NCI-H146 (cell line): ENCODE data around the gene DIPK1C.

Experiments used
- DNase-seq: peaks from one replicate; lab custom pipeline; 2025; lab: John Stamatoyannopoulos, UW

DIPK1C gene

DNA sequence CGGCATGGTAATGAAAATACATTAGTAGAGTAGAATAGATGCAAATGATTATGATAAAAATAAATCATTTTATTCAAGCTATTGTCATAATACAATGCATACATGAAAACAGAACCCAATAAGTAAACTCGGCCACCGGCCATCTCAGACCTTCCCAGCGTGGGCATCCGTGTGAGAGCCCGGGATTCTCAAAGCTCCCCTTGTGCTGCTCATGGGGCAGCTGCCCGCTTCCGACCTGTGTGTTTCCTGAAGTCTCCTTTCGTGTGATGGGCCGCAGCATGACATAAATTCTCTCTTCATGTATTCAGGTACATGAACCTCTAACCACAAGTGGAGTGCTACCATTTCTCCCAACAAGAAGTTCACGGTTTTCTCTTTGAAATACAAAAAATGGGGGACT, 25.6 kb upstream of the DIPK1C start:
- no peak for DNase-seq

DNA sequence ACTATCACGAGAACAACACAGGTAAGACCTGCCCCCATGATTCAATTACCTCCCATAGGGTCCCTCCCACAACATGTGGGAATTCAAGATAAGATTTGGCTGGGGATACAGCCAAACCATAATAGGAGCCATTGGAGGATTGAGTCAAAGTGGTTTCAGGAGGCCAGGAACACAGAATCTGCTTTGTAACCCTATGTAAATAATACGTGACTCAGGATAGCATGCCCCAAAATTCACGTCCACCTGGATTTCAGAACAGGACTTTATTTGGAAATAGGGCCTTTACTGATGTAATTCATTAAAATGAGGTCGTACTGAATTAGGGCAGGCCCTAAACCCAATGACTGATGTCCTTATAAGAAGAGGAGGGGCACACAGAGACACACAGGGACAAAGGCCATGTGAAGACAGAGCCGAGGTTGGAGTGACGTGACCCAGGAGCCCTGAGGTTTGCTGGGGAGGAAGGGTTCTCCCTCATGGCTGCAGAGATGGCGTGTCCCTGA, 23.1 kb upstream of the DIPK1C start:
- no peak for DNase-seq

DNA sequence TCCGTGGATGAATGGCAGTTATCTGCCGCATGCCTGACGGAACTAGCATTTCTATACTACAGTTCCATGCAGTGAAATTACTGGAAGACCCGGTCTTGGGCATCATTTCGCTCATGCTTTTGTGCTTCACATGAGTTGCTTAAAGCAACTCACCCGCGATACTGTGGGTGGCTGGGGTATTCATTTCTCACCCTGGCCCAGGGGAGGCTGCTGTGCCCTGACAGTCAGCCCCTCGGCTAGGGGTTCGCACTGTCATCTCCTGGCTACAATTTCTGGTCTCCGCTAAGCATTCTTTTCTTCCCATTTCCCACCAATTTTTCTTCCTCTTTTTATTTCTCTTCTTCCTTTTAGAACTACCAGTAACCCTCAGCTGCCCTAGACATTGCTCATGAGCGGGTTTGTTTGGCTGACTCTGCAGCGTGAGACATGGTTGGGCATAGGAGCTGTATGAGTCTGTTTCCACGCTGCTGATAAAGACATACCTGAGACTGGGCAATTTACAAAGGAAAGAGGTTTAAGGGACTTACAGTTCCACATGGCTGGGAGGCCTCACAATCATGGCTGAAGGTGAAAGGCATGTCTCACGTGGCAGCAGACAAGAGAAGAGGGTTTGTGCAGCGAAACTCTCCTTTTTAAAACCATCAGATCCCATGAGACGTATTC, 22.5 kb upstream of the DIPK1C start:
- no peak for DNase-seq

DNA sequence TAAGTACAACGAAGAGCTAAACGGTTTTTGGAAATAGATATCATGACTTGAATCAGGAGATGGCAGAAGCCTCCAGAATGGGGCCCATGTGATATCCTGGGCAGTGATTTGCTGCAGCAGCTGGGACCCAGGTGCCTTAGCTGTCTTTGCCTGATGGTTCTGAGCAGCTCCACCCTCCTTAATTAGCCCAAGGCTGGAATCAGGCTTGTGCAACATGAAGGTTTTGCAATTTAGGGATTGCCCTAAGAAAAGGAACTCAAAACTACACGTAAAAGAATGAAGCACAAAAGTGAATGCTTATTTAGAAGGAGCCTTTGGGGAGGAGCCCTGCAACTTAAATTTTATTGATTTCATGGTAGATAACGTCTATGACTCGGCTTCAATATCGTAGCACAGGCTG, 21.8 kb upstream of the DIPK1C start:
- DNase-seq: no peak

DNA sequence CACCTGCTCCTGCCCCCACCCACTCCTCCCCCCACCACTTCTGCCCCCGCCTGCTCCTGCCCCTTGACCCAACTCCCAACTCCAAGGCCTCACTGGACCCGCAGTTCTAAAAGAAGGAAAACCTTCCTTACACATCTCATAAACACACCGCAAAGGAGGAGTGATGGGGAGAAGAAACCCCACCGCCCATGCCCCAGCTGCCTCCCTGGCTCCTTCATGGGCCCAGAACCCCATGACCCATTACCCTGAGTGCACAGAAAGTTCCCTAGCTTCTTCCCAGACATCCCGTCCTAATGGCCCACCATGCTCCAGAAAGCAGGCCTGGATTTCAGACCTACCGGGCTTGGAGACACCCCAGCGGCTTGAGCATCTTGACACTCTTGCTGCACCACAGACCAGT, 21.2 kb upstream of the DIPK1C start:
- DNase-seq: no peak

DNA sequence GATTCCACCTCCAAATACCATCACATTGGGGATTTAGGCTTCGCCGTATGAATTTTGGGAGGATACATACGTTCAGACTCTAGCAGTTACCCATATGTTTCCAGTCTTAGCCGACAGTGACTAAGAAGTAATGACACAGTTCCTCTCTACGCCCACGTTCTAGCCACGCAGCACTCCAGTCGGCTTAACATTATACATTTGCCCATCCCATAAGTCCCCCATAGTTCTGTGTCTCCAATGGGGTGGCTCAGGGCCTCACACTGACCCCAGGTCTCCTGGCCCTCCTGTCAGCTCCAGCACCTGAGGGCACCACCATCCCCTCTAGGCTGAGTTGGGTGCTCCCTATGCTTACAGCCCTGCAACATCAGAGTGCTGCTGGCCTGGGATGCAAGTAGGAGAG, 20.7 kb upstream of the DIPK1C start:
- DNase-seq: no peak

DNA sequence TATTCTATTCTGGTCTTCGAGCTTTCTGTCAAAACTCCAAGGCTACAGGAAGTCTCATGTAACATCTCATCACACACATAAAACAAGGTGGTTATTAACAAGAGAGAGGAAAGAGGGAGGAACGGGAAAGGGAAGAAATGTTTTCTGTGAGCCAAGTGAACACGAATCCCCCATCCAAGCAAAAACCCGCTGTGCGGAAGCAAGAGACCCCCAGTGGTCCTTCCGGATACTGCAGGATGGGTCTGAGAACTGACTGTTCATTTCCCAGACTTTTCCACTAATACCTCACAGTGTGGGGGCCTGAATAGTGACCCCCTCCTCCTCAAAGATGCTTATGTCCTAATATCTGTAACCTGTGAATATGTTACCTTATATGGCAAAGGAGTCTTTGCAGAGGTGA, 19.0 kb upstream of the DIPK1C start:
- peak; percentile 60 for DNase-seq

DNA sequence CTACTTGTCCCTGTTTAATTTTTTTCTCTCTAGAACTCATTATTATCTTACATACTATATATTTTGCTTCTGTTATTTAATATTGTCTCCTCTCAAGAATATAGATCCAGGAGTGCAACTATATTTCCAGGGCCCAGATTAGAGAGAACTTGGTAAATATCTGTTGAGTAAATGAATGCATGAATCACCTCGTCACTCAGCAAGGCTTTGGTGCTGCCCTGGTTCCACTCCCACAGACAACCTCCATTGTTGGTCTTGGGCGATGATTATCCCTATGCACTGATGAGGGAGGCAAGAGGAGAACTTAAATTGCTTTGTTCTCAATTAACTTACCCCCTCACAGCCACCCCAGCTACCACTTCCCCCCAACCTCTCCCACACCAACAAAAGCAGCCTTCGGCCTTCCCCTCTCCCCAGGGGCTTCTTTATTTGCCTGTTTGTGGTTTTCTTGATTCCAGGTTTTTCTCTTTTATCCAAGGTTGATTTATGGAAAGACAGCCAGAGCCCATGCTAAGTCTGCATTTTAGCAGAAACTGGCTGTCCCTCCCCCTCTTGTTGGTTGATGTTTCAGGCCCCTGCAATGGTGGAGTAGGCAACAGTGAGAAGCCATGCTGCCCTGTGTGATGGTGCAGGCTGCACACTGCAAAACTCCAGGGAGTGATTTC, 17.0 kb upstream of the DIPK1C start:
- no peak for DNase-seq

DNA sequence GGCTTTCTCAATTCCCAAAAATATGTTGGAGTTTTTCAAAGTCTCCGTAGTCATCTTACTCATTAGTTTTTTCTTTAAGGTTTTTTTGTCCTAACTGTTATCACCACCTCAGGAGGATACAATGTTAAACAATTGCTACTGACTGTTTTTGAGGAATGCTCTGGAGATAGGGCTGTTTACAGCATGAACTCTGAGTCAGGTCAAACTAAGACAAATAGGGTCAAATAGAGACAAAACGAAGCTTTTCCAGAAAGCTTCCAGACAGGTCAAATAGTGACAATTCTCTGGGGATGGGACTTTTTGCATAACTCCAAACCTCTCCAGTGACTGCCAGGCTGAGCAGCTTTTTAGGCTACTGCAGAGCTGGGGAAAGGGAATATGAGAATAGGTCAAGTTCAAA, 15.2 kb upstream of the DIPK1C start:
- DNase-seq: no peak

DNA sequence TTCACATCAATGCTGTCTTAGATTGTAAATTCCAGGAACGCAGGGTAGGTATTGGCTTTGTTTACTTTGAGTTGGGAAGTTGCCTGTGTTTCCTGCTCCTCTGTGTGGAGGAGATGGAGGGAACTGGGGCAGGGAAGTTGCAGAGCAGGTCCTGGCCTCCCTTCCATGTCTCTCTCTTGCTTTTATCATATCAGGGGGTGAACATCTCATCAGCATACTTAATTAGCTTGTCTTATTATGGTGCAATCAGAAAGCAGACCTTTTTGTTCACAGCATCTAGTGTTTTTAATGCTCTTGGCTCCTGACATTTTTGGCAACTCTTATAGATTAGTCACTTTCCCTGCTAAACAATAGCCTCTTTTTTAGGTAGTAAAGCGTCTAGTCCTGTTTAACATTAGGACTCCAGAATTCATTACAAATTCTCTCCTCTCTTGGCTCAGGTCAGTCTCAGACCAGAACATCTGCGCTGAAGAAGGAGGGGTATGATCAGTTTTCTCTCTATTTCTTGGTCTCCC, 11.5 kb upstream of the DIPK1C start:
- DNase-seq: no peak

DNA sequence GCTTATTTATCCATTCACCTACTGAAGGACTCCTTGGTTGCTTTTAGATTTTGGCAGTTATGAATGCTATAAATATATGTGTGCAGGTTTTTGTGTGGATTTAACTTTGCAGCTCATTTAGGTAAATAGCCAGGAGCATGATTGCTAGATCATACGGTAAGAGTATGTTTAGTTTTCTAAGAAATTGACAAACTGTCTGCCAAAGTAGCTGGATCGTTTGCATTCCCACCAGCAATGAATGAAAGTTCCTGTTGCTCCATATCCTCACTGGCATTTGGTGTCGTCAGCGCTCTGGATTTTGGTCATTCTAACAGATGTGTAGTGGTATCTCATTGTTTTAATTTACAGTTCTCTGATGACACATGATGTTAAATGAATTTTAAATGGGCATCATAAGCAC, 8.7 kb upstream of the DIPK1C start:
- no peak for DNase-seq

DNA sequence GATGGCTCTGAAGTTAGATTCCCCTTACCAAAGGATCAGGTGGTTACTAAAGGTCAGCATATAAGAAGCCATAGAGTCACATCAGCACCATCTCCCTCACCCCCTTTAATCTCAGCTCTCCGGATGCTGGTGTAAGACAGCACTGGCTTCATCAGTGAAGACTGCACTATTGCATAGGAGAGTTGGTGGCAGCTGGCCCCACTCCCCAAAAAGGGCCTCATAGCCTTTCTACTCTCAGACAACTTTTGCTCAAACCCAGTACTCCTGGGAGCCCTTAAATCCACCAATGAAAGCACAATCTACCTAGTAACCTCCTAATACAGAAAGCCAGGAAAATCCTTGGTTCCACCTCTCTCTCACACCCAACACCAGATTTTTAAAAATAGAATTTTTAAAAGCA, 6.9 kb upstream of the DIPK1C start:
- DNase-seq: no peak

DNA sequence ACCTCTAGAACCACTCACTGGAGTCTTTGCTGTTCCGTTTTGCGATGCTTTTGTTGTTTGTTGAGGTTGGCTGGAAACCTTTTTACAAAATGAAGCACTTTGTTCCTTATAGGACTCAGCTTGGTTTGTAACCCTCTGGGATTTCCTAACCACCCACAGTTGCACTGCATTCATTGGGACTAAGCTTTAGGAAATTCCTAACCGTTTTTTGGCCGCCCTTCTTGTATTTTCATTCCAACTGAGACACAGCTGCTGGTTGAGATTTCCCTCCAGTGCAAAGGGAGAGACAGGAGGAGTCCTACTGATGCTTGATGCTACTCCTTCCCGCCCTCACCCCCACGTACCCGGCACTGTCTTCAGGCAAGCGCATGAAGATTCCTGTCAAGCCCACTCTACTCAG, 6.1 kb upstream of the DIPK1C start:
- no peak for DNase-seq

DNA sequence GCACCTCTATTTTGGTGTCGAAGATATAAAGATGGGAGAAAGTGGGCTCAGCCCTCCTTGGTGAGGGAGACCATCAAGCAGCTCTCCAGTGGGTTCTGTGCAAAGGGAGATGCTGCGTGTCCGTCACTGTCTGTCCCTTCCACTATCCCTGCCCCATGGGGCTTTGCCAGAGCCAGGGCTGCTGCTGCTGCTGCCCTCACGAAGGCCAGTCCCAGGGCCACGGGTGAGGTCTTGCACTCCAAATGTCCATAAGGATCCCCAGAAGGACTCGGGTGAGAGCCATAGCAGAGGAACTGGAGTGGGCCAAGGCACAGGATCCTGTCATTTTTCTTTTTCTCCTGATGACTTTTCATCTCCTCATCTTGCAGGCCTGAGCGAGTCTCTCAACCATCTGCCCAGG, 3.7 kb upstream of the DIPK1C start:
- no peak for DNase-seq

DNA sequence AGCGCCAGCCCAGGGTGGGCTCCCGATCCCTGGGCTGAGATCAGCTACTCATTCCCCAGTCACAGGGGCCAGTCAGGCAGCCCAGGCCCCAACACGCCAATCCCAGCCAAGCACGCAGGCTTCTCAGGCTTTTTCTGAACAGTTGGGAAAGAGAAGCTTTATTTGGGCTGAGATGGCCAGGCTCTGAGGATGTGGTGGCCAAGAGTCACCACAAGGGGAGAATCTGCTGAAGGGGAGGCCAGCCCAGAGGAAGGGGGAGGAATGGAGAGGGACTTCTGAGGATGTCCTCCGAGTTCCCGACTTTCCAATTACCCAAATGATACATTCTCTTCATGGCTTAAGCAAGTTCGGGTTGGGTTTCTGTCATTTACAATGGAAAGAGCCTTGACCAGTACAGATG, 2.8 kb upstream of the DIPK1C start:
- DNase-seq: no peak

DNA sequence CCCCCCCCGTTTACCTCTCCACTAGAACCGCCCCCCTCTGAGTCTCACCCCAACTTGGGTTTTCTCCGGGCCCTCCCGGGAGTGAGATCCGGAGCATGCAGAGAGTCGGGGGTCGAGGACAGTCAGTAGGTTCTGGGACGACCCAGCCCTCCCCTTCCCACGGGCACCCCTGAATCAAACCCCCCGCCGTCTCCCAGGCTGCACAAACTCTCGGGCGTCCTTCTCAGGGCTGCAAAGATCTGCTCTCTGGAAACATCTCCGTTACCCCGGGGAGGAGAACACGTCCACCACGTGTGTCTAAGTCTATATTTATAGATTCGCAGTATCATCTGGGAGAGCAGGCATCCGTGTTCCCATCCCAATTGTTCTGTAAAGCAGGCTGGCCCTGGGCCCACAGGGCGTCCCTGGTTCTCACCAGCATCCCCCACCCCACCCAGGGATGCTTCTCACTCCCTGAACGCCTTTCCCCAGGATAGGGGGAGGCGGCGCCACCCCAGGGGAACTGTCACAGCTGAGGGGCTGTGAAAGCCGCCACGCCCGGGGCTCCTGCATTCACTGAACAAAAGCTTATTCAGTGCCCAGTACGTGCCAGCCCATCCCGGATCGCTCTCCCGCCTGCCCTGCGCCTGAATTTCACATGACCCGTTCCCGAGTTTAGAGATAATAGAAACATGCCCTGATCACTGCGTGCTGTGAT, 765 bp upstream of the DIPK1C start:
- DNase-seq: peak; percentile 51

DNA sequence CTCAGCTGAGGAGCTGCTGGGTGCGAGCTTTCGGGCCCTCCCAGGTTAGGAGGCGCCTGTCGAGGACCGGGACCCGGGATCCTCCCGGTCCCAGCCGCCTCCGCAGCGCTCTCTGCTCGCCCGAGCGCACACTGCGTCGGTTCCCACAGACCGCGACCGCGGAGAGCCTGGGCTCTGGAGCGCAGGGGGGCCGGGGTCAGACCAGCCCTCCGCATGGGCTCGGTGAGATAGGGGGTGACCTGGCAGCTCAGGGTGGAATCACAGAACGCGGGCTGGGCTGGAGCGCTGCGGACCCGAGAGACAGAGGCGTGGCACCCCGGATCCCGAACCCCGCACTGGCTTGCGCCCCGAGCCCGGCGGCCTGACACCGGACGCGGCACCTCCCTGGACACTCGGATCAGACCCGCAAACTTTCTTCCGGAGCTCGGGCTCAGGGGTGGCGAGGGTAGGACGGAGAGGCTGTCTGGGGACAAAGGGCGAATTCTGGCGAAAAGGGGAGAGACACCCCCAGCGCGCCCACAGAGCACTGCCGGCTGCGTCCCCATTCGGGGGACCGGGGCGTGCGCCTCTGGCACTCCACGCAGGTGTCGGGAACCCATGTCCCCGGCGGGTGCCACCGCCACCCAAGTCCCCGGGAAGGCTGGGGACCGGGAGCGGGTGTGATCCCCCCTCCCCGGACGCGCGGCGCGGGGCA, 612 bp downstream of the DIPK1C start:
- DNase-seq: peak; percentile 12

DNA sequence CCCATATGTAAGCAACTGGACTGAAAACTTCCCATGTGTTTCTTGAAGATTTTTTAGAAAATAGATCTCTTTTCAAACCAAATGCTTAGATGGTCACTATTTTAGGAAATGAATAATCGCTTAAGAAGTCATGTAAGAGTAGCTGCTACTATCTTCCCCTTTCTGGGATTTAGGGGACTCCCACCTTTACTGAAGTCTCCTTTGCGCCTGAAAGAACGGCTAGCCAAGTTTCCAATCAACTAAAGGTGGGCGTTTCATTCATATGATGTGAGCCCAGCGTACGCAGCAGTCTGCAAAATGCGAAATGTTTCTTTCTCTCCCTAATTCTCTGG, 1.1 kb downstream of the DIPK1C start:
- DNase-seq: no peak

DNA sequence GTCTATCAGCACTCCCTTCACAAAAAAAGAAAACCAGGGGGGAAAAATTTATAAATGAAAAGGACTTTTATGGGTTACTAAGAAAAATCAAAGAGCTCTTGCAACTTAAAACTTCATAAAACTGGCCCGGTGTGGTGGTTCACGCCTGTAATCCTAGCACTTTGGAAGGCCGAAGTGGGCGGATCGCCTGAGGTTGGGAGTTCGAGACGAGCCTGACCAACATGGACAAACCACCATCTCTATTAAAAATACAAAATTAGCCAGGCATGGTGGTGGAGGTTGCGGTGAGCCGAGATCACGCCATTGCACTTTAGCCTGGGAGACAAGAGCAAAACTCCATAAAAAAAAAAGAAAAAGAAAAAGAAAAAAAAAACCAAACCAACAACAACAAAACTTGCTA, 1.7 kb downstream of the DIPK1C start:
- DNase-seq: no peak

DNA sequence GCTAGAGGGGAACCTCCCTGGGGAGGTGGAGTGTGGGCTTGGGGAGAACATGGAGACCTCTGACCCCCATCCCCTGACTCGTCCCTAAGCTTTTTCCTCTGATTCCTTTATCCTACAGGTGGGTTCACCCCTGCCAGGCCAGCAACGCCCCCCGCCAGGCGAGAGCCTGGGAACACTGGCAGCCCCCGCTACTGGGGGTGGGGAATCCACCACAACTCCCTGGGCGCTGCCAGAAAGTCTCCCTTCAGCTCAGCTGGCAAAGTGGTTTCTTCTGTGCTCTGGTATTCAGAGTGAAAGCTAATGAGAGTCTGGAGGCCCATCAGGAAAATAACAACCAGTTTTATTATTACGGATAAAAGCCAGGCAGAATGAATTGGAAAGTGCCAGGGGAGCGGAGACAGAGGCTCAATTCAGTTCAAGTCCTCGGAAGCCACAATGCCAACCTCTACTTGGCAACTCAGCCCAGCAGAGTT, 2.8 kb downstream of the DIPK1C start:
- DNase-seq: no peak

DNA sequence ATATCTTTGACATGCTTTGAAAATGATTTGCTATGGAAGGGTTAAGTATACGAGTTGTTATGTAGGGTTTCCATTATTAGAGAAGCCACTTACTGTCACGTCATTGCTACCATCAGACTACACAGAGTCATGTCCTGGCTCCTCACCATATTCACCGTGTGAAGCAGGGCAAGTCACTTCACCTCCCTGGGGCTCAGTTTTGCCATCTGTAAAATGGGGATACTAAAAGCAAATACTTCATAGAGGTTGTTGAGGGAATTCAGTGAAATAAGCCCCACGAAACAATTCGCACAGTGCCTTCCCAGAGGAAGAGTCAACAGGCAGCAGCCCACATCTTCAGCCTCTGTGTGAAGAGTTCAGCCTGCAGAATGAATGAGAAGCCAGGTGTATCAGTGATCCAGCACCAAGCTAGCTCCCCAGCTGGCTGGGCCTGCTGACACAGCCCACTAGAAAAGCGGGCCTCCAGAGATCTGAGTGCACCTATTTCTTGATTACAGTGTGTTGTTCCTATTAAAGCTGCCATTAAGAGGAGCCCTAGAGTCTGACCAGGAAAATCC, 3.4 kb downstream of the DIPK1C start:
- no peak for DNase-seq

DNA sequence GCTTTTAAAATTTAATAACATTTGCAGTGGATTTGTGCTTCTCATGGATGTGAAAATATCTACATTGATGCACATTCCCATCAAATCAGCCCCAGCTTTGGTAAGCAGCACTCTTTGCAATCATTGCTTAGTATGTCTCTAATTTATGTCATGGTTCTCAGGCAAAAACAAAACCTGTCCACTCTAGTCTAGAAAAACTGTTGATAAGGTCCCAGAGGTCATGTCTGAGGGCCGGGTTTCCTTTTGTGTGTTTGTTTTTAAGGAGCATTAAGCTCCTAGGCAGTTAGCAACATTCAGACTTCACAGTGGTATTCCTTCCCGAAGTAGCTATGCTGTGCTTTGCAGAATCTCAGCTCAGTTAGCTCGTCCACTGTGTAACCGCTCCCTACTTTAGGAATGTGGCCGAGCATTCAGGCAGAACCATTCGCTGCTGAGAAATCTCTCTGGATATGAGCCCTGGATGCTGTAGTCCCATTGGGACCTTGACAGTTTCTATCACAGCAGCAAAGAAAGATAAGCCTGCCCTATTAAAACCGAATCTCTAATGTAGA, 4.0 kb downstream of the DIPK1C start:
- DNase-seq: no peak
